Activated naive CD8-positive, alpha-beta T cell treated with anti-CD3 and anti-CD28 coated beads, Interleukin-2, amount 50 U/mL, for 24 hours (primary cell): ENCODE results near the gene MAP3K7.
A peak's percentile ranks its signal among the peaks of the same experiment; 100 is the strongest.

ENCODE experiments used
- ATAC-seq: fragments of 150-1000 bp; cut with Tn5 transposase; one replicate; pipeline ENCODE4 v1.10.0; 2021
- DNase-seq: peaks from one replicate; pipeline ENCODE4 v3.0.0; 2021
- H3K27ac Mint-ChIP-seq: one replicate; pipeline ENCODE4 v1.8.0; 2021; ENCODE audit warnings: mild to moderate bottlenecking, mixed read lengths
- H3K27me3 Mint-ChIP-seq: one replicate; pipeline ENCODE4 v1.8.0; 2021; ENCODE audit warnings: mixed read lengths
- H3K36me3 Mint-ChIP-seq: one replicate; pipeline ENCODE4 v1.8.0; 2021; ENCODE audit warnings: low read depth, mixed read lengths
- H3K4me1 Mint-ChIP-seq: one replicate; pipeline ENCODE4 v1.8.0; 2021; ENCODE audit warnings: mixed read lengths
- H3K4me3 Mint-ChIP-seq: one replicate; pipeline ENCODE4 v1.8.0; 2021; ENCODE audit warnings: mild to moderate bottlenecking, moderate library complexity, mixed read lengths
- H3K9me3 Mint-ChIP-seq: one replicate; pipeline ENCODE4 v1.8.0; 2021; ENCODE audit warnings: mixed read lengths

MAP3K7 gene

DNA sequence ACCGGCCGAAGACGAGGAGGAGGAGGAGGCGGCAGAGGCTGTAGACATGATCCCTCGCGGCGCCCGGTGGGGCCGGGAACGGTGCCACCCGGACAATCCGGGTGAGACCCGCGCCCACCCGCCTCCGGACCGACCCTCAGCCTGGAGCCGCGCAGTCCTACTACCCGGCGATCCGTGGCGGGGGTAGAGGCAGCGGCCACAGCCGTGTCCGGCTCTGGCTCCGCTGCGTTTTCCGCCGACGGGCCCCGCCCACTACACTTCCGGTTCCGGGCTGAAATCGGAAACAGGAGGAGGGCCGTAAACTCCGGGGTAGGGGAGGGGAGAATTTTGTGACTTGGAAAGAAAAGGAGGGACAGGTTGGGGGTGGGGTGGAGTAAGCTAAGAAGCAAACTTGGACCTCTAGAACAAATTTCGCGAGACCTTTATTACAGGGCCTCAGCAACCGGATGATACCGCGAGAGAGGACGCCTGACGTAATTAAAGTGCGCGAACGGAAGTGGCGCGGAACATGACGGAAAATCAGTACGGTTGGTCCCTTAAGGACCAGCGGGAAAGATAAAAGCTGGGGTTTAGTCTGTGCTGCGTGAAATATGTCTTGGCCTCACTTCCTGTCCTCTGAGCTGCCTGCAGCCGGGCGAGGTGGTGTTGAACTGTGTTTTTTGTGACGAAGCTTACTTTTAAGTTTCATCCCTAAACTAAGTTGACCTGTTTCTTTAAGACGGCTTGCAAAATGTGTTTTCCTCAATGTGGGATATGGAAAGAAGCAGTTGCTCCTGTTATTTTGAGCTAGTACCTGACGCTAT, at the start of gene MAP3K7:
Gene MAP3K7, minus strand, starts transcription at position 237 of the 803 bp plus-strand sequence. Its CDS starts 189 bp downstream, at position 48.
- H3K4me3 Mint-ChIP-seq = peak within 1 kb of the TSS; percentile 94
- peak; percentile 94 for DNase-seq
- peaks cover 14% of the 10 kb centered on the region for H3K27me3 Mint-ChIP-seq
- H3K27ac Mint-ChIP-seq = peak within 1 kb of the TSS; percentile 96
- H3K9me3 Mint-ChIP-seq = no peaks in the 10 kb centered on the region
- ATAC-seq = peak; percentile 89
- H3K36me3 Mint-ChIP-seq = peaks cover 6% of the 10 kb centered on the region
- H3K4me1 Mint-ChIP-seq = peaks cover 48% of the 10 kb centered on the region

DNA sequence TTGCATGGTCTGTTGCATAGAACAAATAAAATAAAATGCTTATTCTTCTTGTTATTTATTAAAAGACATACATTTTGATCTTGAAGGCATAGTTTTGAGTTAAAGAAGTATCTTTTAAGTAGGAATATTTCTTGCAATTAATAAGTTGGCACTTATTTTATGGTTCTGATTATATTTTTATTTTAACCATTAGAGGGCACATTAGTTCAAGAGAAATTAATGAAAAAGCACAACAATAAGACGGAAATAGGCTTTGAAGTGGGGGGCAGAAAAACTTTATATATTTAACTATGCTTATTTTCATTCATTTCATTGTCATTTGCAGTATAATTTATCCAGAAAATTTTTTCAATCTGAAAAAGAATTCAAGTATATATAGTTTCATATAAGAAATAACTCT, 44.2 kb upstream of the MAP3K7 start:
- no peak overlapping the region for H3K4me3 Mint-ChIP-seq
- H3K27ac Mint-ChIP-seq = no peak overlapping the region
- no peak for DNase-seq
- no peaks in the 10 kb centered on the region for H3K36me3 Mint-ChIP-seq
- H3K4me1 Mint-ChIP-seq = no peaks in the 10 kb centered on the region
- H3K9me3 Mint-ChIP-seq = peaks cover 9% of the 10 kb centered on the region
- H3K27me3 Mint-ChIP-seq = peaks cover 21% of the 10 kb centered on the region
- ATAC-seq = no peak

- H3K27ac Mint-ChIP-seq = no peak overlapping the region
- ATAC-seq = no peak
- H3K36me3 Mint-ChIP-seq = no peaks in the 10 kb centered on the region
- no peaks in the 10 kb centered on the region for H3K4me1 Mint-ChIP-seq
- DNase-seq = no peak
- H3K4me3 Mint-ChIP-seq = no peak overlapping the region
- peaks cover 34% of the 10 kb centered on the region for H3K27me3 Mint-ChIP-seq
- peaks cover 13% of the 10 kb centered on the region for H3K9me3 Mint-ChIP-seq
These were observed 34.7 kb upstream of the MAP3K7 start for GRCh38 chr6:90621581-90621980.

GRCh38 chr6:90619221-90619620, 32.3 kb upstream of the MAP3K7 start:
- no peak overlapping the region for H3K4me3 Mint-ChIP-seq
- H3K27ac Mint-ChIP-seq = no peak overlapping the region
- DNase-seq = no peak
- no peaks in the 10 kb centered on the region for H3K4me1 Mint-ChIP-seq
- H3K9me3 Mint-ChIP-seq = peaks cover 1% of the 10 kb centered on the region
- peaks cover 41% of the 10 kb centered on the region for H3K27me3 Mint-ChIP-seq
- no peaks in the 10 kb centered on the region for H3K36me3 Mint-ChIP-seq
- no peak for ATAC-seq

DNA sequence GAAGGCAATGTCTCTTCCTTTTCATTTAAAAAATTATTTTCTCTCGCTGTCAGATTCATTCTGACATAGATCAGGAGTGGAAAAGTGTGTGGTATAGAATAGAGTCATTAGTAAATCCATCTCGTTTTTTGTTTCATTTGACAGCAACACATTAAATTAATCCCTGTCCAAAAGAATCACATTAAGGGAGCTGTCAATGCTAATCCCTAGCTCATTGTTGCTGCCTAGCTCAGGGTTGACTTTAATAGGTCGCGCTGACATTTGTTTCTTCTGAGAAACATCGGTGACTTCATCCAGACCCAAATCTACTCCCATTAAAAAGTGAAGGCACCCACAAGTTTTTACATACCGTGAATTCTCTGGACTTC, 25.4 kb upstream of the MAP3K7 start:
- H3K36me3 Mint-ChIP-seq = no peaks in the 10 kb centered on the region
- peaks cover 14% of the 10 kb centered on the region for H3K4me1 Mint-ChIP-seq
- DNase-seq (no peak), ATAC-seq (no peak)
- no peaks in the 10 kb centered on the region for H3K9me3 Mint-ChIP-seq
- H3K27me3 Mint-ChIP-seq = peaks cover 63% of the 10 kb centered on the region
- no peak overlapping the region for H3K27ac Mint-ChIP-seq
- no peak overlapping the region for H3K4me3 Mint-ChIP-seq

DNA sequence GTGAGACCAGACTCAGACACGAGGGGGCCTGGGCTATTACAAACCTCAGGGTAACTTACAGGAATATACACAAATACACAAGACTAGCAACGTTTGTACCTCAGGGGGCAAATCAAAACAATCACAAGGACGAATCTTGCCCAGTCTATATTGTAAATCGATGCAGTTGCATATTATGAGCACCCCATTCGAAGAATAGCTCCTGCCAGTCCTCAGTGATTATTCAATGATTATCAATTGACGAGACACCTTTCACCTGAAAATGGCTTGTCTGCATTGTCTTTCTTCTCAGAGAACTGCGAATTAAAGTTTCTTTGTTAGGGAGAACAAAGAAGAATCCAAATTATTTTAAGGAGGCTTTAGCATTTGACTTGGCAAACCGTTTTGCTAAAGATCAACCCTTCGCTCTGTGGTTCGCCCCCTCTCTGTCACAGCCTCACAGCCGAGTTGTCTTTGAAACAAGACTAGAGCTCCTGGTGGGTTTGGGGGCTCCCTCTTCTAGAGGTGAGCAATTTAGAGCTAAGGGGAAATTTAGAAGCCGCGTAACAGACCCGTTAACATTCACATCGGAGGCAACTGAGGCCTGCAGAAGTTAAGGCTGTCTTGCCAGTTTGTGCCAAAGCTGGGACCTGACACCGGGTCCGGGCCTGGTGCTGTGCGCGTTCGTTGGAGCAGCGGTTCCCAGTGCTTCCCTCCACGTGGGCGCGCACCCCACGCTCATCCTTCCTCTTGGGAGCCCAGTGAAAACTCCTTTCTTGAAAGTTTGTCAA, 24.9 kb upstream of the MAP3K7 start:
- DNase-seq (no peak), ATAC-seq (no peak)
- H3K36me3 Mint-ChIP-seq = no peaks in the 10 kb centered on the region
- H3K4me1 Mint-ChIP-seq = peaks cover 14% of the 10 kb centered on the region
- peak overlapping the region; percentile 79 for H3K4me3 Mint-ChIP-seq
- no peak overlapping the region for H3K27ac Mint-ChIP-seq
- no peaks in the 10 kb centered on the region for H3K9me3 Mint-ChIP-seq
- peaks cover 62% of the 10 kb centered on the region for H3K27me3 Mint-ChIP-seq

DNA sequence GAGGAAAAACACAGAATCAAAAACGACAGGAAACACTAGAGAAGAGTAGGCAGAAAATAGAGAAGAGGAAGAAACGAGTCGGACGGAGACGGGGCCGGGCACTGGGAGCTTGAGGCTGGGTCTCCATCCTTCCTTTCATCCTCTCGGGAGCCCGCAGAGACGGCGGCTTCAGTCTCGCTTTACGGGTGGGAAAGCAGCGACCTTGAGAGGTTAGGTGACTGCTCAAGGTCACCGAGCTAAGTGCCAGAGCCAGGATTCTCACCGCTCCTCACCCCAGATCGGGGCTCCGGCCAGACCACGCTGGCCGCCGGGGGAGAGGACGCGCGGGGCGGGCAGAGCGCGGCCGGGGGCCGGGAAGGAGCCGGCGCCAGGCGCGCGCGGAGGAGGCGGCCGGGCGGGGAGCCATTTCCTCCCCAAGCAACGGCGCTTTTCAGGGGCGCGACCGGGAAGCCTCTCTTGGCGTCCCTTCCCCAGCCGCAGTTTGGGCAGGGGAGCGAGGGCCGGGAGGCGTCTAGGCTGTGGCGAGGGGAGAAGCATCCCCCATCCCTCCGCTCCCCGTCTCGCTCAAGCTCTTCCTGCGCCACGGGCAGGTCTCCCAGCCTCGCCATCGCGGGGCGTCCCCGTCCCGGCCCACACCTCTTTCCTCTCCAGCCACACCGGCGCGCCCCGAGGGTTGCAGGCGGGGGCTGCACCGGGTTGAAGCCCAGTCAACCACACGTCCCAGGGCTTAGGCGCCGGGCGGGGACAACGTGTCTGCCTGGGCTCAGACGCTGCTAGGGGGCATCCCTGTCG, 24.1 kb upstream of the MAP3K7 start:
- Mint-ChIP-seq H3K4me1 (peaks cover 14% of the 10 kb centered on the region), H3K36me3 (no peaks in the 10 kb centered on the region), H3K4me3 (peak overlapping the region; percentile 79), H3K27ac (no peak overlapping the region), H3K27me3 (peaks cover 62% of the 10 kb centered on the region), H3K9me3 (no peaks in the 10 kb centered on the region)
- ATAC-seq (peak; percentile 94), DNase-seq (peak; percentile 59)

- DNase-seq (no peak), ATAC-seq (no peak)
- peaks cover 57% of the 10 kb centered on the region for H3K27me3 Mint-ChIP-seq
- peaks cover 14% of the 10 kb centered on the region for H3K4me1 Mint-ChIP-seq
- no peak overlapping the region for H3K27ac Mint-ChIP-seq
- peak overlapping the region; percentile 79 for H3K4me3 Mint-ChIP-seq
- no peaks in the 10 kb centered on the region for H3K36me3 Mint-ChIP-seq
- H3K9me3 Mint-ChIP-seq = no peaks in the 10 kb centered on the region
These were observed 23.5 kb upstream of the MAP3K7 start for GRCh38 chr6:90610301-90610750.

GRCh38 chr6:90605749-90606340, 19.0 kb upstream of the MAP3K7 start:
- H3K9me3 Mint-ChIP-seq = no peaks in the 10 kb centered on the region
- peaks cover 7% of the 10 kb centered on the region for H3K4me1 Mint-ChIP-seq
- peaks cover 39% of the 10 kb centered on the region for H3K27me3 Mint-ChIP-seq
- no peak for ATAC-seq
- H3K27ac Mint-ChIP-seq = no peak overlapping the region
- no peak overlapping the region for H3K4me3 Mint-ChIP-seq
- no peaks in the 10 kb centered on the region for H3K36me3 Mint-ChIP-seq
- no peak for DNase-seq

DNA sequence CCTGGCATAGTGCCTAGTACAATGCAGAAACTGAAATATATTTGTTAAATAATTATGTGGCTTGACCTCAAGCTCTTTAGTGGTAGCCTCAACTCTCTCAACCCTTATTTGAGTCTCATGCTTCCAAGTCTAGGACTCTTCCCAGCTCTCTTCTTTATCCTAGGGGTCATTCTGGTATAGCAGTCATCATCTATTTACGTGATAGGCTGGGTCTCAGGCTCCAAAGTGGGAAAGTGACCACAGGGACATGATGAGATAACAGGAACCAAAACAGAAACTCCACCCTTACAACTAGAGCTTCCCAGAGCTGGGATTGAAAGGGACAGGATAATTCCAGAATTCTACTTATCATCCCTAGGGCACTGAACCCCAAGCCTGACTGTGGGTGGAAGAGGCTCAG, 17.7 kb upstream of the MAP3K7 start:
- DNase-seq = no peak
- H3K27ac Mint-ChIP-seq = no peak overlapping the region
- no peak for ATAC-seq
- H3K27me3 Mint-ChIP-seq = peaks cover 28% of the 10 kb centered on the region
- H3K4me1 Mint-ChIP-seq = no peaks in the 10 kb centered on the region
- no peak overlapping the region for H3K4me3 Mint-ChIP-seq
- no peaks in the 10 kb centered on the region for H3K36me3 Mint-ChIP-seq
- H3K9me3 Mint-ChIP-seq = no peaks in the 10 kb centered on the region

GRCh38 chr6:90599151-90599550, 12.3 kb upstream of the MAP3K7 start:
- Mint-ChIP-seq H3K9me3 (no peaks in the 10 kb centered on the region), H3K36me3 (no peaks in the 10 kb centered on the region), H3K4me1 (no peaks in the 10 kb centered on the region), H3K27ac (no peak overlapping the region), H3K4me3 (no peak overlapping the region), H3K27me3 (peaks cover 38% of the 10 kb centered on the region)
- DNase-seq (no peak), ATAC-seq (no peak)

- no peak overlapping the region for H3K27ac Mint-ChIP-seq
- no peaks in the 10 kb centered on the region for H3K9me3 Mint-ChIP-seq
- no peaks in the 10 kb centered on the region for H3K36me3 Mint-ChIP-seq
- H3K4me3 Mint-ChIP-seq = no peak overlapping the region
- H3K4me1 Mint-ChIP-seq = no peaks in the 10 kb centered on the region
- H3K27me3 Mint-ChIP-seq = peaks cover 40% of the 10 kb centered on the region
- ATAC-seq (no peak), DNase-seq (no peak)
These were observed 11.5 kb upstream of the MAP3K7 start for GRCh38 chr6:90598192-90598951.

DNA sequence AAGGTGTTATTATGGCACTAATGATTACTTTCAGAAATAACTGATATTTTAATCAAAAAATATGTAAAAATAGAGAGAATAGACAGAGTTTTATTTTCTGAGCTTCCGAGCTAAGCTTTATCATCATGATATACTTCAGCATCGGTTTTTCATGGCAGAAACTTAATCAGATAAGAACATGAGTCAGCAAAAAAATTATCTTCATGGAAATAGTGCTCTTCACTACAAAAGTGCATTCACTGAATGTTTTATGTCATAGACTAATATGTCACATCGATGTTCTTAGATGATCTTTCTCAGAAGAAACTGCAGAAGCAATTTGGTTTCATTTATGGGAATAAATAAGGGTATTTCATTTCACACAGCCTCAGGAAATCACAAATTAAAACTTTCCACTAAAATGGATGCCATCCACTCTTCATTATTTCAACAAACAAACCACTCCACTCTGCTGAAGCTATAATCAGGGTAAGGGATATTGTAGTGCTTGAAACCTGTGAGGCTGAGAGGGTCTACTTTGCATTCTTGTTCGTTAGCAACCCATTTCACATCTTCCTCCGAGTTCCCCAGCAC, 10.2 kb upstream of the MAP3K7 start:
- Mint-ChIP-seq H3K4me1 (no peaks in the 10 kb centered on the region), H3K27ac (no peak overlapping the region), H3K9me3 (no peaks in the 10 kb centered on the region), H3K36me3 (no peaks in the 10 kb centered on the region), H3K27me3 (peaks cover 39% of the 10 kb centered on the region), H3K4me3 (no peak overlapping the region)
- no peak for DNase-seq
- ATAC-seq = no peak
